Neutrophil (primary cell): Measurements from ENCODE around the gene DPY30.

Source experiments
- H3K27ac ChIP-seq: fragments of 200-600 bp; sonication (generic); 2 replicates; pipeline ENCODE4 v1.5.1; 2016; ENCODE audit warnings: mild to moderate bottlenecking, moderate library complexity
- H3K27me3 ChIP-seq: fragments of 200-600 bp; sonication (generic); 2 replicates; pipeline ENCODE4 v1.6.0; 2016; ENCODE audit warnings: mild to moderate bottlenecking
- H3K36me3 ChIP-seq: fragments of 200-600 bp; sonication (generic); 2 replicates; pipeline ENCODE4 v1.5.1; 2017
- H3K4me1 ChIP-seq, 2 experiments: fragments of 200-600 bp in 1 of 2; sonication (generic) in 1 of 2; 1 replicate in 1 of 2; 2 replicates in 1 of 2; pipeline versions ENCODE4 v1.5.1 to v1.6.1; 2013 to 2016; ENCODE audit warnings: low read depth in 1 of 2, low read length in 1 of 2, mild to moderate bottlenecking in 1 of 2, moderate library complexity in 1 of 2; ENCODE audit not compliant: control insufficient read depth in 1 of 2, insufficient read depth in 1 of 2
- H3K4me3 ChIP-seq, 2 experiments: fragments of 200-600 bp in 1 of 2; sonication (generic) in 1 of 2; 1 replicate in 1 of 2; 2 replicates in 1 of 2; pipeline ENCODE4 v1.5.1; 2013 to 2016; ENCODE audit warnings: low read depth in 1 of 2, low read length in 1 of 2, mild to moderate bottlenecking in 1 of 2, moderate library complexity in 1 of 2
- H3K9me3 ChIP-seq: fragments of 200-600 bp; sonication (generic); 2 replicates; pipeline ENCODE4 v1.5.1; 2016
- TF ChIP-seq, protein P1 (sequence below): fragments of 200-600 bp; sonication (generic); IDR thresholded peaks from 2 replicates; pipeline ENCODE4 v1.5.1; 2016; ENCODE audit warnings: antibody characterized with exemption

DPY30 gene

DNA sequence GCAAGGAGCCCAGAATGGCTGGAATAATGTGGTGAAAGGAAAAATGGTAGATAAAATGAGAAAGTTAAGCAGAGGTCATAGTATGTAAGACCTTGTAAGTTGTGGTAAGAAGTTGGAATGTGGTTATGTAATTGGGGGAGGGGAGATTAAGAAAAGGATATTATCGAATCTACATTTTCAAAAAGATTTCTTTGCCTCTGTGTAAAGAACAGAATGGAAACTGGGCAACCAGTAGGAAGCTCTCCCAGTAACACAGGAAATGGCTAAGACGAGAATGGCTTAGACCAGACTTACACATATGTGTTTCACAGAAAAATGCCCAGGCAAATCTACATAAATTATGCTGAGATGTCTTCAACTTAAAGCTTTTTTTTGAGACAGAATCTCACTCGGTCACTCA is 42.0 kb downstream of the DPY30 start:
- peak overlapping the region; percentile 44 for H3K27ac ChIP-seq
- H3K4me3 ChIP-seq, result no peak overlapping the region
- no peaks in the 10 kb centered on the region for H3K36me3 ChIP-seq
- TF ChIP-seq, protein P1, sequence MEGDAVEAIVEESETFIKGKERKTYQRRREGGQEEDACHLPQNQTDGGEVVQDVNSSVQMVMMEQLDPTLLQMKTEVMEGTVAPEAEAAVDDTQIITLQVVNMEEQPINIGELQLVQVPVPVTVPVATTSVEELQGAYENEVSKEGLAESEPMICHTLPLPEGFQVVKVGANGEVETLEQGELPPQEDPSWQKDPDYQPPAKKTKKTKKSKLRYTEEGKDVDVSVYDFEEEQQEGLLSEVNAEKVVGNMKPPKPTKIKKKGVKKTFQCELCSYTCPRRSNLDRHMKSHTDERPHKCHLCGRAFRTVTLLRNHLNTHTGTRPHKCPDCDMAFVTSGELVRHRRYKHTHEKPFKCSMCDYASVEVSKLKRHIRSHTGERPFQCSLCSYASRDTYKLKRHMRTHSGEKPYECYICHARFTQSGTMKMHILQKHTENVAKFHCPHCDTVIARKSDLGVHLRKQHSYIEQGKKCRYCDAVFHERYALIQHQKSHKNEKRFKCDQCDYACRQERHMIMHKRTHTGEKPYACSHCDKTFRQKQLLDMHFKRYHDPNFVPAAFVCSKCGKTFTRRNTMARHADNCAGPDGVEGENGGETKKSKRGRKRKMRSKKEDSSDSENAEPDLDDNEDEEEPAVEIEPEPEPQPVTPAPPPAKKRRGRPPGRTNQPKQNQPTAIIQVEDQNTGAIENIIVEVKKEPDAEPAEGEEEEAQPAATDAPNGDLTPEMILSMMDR, result no peak
- H3K4me1 ChIP-seq, result peaks cover 0 to 16% of the 10 kb centered on the region in 2 experiments
- no peaks in the 10 kb centered on the region for H3K27me3 ChIP-seq
- H3K9me3 ChIP-seq, result no peaks in the 10 kb centered on the region

DNA sequence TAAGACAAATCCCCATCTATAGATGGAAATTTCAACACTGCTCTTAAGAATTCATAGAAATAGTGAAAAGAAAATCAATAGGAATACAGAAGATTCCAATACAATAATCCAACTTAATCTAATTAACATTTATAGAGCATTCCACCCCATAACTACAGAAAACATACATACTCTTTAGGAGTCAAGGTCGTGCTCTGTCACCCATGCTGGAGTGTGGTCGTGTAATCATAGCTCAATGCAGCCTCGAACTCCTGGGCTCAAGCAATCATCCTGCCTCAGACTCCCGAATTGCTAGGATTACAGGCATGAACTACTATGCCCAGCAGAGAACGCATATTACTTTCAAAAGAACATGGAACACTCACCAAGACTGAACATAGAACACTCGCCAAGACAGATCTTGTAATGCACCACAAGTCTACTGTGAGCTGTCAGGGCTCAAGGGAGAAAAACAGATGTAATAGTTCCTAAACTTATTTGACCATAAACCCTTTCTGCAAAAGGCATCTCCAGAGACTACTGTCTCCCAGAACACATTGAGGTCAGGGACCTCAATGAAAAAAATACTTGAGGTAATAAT is 42.9 kb downstream of the DPY30 start:
- no peak overlapping the region for H3K4me3 ChIP-seq
- H3K27ac ChIP-seq, result peak overlapping the region; percentile 9
- H3K27me3 ChIP-seq, result no peaks in the 10 kb centered on the region
- TF ChIP-seq, protein P1, result no peak
- H3K36me3 ChIP-seq, result no peaks in the 10 kb centered on the region
- H3K4me1 ChIP-seq, result peaks cover 0 to 11% of the 10 kb centered on the region in 2 experiments
- no peaks in the 10 kb centered on the region for H3K9me3 ChIP-seq

DNA sequence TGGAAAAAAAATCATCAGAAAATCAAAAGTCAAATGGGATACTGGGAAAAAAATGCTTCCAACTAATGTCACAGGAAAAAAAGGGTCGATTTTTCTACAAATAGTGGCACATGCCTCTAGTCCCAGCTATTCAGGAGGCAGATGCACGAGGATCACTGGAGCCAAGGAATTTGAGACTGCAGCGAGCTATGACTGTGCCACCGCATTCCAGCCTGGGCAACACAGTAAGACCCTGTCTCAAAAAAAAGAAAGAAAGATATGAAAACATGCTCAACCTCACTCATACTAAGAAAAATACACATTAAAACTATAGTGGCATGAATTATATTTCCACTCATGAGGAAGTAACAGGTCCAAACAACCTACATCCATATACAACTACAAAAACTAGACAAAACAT is 46.7 kb downstream of the DPY30 start:
- Histone ChIP-seq H3K4me1 (peaks cover 0 to 8% of the 10 kb centered on the region in 2 experiments), H3K4me3 (no peak overlapping the region), H3K27ac (peak overlapping the region; percentile 20), H3K9me3 (no peaks in the 10 kb centered on the region), H3K27me3 (no peaks in the 10 kb centered on the region), H3K36me3 (peaks cover 4% of the 10 kb centered on the region)
- TF ChIP-seq, protein P1, result no peak

DNA sequence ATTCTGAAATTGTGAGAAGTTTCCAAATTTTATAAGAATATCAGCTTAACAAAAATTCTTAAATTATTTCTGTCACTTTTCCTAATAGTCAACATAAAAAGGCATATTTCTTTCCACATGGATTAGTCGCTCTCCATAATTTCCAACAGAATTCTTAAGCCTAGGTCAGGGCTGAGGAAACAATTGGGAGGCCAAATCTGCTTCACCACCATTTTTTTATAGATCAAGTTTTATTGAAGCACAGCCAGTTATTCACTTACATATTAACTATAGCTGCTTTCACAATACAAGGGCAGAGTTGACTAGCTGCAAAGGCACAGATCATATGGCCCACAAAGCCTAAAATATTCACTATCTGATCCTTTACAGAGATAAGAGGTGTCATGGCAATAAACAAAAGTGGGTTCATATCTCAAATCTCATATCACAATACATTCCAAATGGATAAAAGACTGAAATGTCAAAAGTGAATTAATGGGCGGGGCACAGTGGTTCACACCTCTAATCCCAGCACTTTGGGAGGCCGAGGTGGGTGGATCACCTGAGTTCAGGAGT is 47.5 kb downstream of the DPY30 start:
- Histone ChIP-seq H3K4me1 (no peaks in the 10 kb centered on the region), H3K27ac (no peak overlapping the region), H3K27me3 (no peaks in the 10 kb centered on the region), H3K4me3 (no peak overlapping the region), H3K9me3 (no peaks in the 10 kb centered on the region), H3K36me3 (peaks cover 4% of the 10 kb centered on the region)
- TF ChIP-seq, protein P1, result no peak

DNA sequence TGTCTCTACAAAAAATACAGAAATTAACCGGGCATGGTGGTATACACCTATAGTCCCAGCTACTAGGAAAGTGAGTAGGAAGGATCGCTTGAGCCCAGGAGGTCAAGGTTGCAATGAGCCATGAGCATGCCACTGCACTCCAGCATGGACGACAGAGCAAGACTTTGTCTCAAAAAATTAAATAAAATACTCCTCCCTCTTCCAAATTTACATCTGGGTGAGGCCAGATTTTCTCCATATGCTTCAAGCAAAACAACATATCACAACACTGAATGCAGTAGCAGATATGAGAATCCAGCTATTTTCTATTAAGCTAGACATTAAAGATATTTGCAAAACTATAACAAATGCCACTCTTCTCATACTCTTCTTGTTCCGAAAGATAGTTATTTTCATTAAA is 49.7 kb downstream of the DPY30 start:
- H3K9me3 ChIP-seq, result no peaks in the 10 kb centered on the region
- no peaks in the 10 kb centered on the region for H3K4me1 ChIP-seq
- peaks cover 4% of the 10 kb centered on the region for H3K36me3 ChIP-seq
- no peak overlapping the region for H3K27ac ChIP-seq
- TF ChIP-seq, protein P1, result no peak
- no peak overlapping the region for H3K4me3 ChIP-seq
- H3K27me3 ChIP-seq, result no peaks in the 10 kb centered on the region
